Measurements from ENCODE around the gene DEFB112.

DNA sequence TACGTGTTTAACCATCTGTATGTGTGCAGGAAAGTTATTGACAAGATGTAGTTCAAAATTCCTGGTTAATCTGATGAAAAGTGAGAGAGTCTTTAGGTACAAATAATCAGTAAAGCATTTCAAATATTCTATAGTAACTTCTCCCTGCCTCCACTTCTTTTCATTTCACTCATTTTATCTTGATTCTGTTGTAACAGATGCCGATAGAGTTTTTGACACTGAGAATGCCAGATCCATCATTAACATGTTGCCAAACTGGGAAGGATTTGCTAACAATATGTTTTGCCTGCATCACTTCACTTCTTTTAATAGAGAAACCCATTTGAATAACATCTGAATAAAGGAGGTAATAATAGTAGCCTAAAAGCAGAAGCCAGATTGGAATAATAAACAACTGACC lies 20.4 kb upstream of the DEFB112 start:
- TF ChIP-seq YY1 (IDR thresholded peaks at IDR 0.05; ENCODE audit: insufficient read depth, insufficient read length): no peak
- no peak for TF ChIP-seq ZNF274 (IDR thresholded peaks at IDR 0.05; ENCODE audit: low read depth, low read length)
- TF ChIP-seq SUZ12 (IDR thresholded peaks at IDR 0.05; ENCODE audit: extremely low read depth, insufficient read depth, insufficient read length): no peak

Data from NT2/D1 (cell line).